ENCODE data around the gene P2RX3.

The P2RX3 gene

GRCh38 chr11:57316017-57316416 is 22.1 kb upstream of the P2RX3 start:
- H3K36me3 ChIP-seq (ENCODE audit: control insufficient read depth, insufficient read depth, low read length): no peaks in the 10 kb centered on the region; the same call in none of the 2 replicates
- TF ChIP-seq, protein P1, sequence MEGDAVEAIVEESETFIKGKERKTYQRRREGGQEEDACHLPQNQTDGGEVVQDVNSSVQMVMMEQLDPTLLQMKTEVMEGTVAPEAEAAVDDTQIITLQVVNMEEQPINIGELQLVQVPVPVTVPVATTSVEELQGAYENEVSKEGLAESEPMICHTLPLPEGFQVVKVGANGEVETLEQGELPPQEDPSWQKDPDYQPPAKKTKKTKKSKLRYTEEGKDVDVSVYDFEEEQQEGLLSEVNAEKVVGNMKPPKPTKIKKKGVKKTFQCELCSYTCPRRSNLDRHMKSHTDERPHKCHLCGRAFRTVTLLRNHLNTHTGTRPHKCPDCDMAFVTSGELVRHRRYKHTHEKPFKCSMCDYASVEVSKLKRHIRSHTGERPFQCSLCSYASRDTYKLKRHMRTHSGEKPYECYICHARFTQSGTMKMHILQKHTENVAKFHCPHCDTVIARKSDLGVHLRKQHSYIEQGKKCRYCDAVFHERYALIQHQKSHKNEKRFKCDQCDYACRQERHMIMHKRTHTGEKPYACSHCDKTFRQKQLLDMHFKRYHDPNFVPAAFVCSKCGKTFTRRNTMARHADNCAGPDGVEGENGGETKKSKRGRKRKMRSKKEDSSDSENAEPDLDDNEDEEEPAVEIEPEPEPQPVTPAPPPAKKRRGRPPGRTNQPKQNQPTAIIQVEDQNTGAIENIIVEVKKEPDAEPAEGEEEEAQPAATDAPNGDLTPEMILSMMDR (IDR thresholded peaks at IDR 0.05; ENCODE audit: insufficient read depth, low read length, poor library complexity, severe bottlenecking): no peak
- H3K27me3 ChIP-seq (replicated peaks; ENCODE audit: control insufficient read depth, insufficient read depth, low read length): no peaks in the 10 kb centered on the region
- H3K4me3 ChIP-seq (replicated peaks; ENCODE audit: low read depth, low read length): no peak overlapping the region
- DNase-seq (ENCODE audit: extremely low read depth, insufficient read length): no peak

DNA sequence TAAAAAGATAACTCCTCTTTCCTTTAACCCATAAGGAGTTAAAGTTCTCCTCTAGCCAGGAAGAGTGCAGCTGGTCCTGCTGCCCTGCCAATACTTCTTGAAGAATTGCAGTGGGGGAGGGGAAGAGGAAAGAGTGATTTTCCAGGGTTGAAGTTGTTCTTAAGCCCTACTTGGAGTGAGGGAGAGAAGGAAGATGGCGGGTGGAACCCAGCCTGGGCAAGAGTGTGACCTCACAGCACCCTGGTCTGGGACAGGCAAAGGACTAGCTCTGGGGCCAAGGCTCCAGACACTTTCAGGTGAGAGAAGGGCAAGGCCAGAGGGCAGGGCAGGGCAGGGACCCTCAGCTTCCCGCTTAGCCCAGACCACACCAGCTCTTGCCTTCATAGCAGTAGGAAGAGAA is 20.0 kb upstream of the P2RX3 start:
- no peak for DNase-seq (ENCODE audit: extremely low read depth, insufficient read length)
- H3K27me3 ChIP-seq (replicated peaks; ENCODE audit: control insufficient read depth, insufficient read depth, low read length): no peaks in the 10 kb centered on the region
- H3K4me3 ChIP-seq (replicated peaks; ENCODE audit: low read depth, low read length): no peak overlapping the region
- TF ChIP-seq, protein P1 (IDR thresholded peaks at IDR 0.05; ENCODE audit: insufficient read depth, low read length, poor library complexity, severe bottlenecking): no peak
- H3K36me3 ChIP-seq (ENCODE audit: control insufficient read depth, insufficient read depth, low read length): no peaks in the 10 kb centered on the region; the same call in none of the 2 replicates

- Histone ChIP-seq H3K27me3 (replicated peaks; ENCODE audit: control insufficient read depth, insufficient read depth, low read length) (no peaks in the 10 kb centered on the region), H3K4me3 (replicated peaks; ENCODE audit: low read depth, low read length) (no peak overlapping the region), H3K36me3 (ENCODE audit: control insufficient read depth, insufficient read depth, low read length) (no peaks in the 10 kb centered on the region; the same call in none of the 2 replicates)
- DNase-seq (ENCODE audit: extremely low read depth, insufficient read length): no peak
- TF ChIP-seq, protein P1 (IDR thresholded peaks at IDR 0.05; ENCODE audit: insufficient read depth, low read length, poor library complexity, severe bottlenecking): no peak
Observed at GRCh38 chr11:57320067-57320718, 18.0 kb upstream of the P2RX3 start.

DNA sequence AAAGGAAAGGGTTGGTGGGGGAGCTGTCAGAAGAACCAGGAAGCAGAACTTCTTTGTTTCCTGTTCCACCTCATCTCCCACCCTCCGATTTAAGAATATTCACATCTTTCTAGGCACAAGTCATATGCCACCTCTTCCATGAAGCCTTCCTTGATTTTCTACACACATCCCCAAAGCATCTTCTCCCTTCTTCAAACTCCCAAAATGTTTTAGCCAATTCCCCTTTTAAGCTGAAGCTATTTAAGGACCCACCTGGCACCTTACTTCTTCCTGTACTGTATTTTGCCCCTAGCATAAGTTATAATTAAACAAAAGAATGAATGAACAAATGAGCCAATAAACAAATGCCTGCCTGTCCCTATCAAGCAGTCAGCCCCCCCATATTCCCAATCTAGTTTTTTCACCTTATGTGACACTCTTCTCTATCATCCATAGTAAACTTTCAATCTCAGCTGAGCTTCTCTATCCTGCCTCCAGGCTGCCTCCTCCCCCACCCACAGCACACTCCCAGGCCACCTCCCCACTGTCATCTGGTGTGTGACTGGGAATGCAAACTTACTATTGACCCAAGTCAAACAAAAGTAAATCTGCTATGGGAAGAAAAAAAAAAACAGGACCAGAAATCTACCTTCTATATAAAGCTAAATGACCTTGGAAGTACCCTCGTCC is 17.3 kb upstream of the P2RX3 start:
- H3K4me3 ChIP-seq (replicated peaks; ENCODE audit: low read depth, low read length): no peak overlapping the region
- TF ChIP-seq, protein P1 (IDR thresholded peaks at IDR 0.05; ENCODE audit: insufficient read depth, low read length, poor library complexity, severe bottlenecking): no peak

GRCh38 chr11:57321388-57322255 is 16.5 kb upstream of the P2RX3 start:
- no peak for DNase-seq (ENCODE audit: extremely low read depth, insufficient read length)
- no peak overlapping the region for H3K4me3 ChIP-seq (replicated peaks; ENCODE audit: low read depth, low read length)
- no peaks in the 10 kb centered on the region for H3K27me3 ChIP-seq (replicated peaks; ENCODE audit: control insufficient read depth, insufficient read depth, low read length)
- TF ChIP-seq, protein P1 (IDR thresholded peaks at IDR 0.05; ENCODE audit: insufficient read depth, low read length, poor library complexity, severe bottlenecking): no peak
- peaks cover 5% of the 10 kb centered on the region for H3K36me3 ChIP-seq (ENCODE audit: control insufficient read depth, insufficient read depth, low read length)

More for the DNA sequence above, 17.3 kb upstream of the P2RX3 start:
- no peaks in the 10 kb centered on the region for H3K27me3 ChIP-seq (replicated peaks; ENCODE audit: control insufficient read depth, insufficient read depth, low read length)
- H3K36me3 ChIP-seq (ENCODE audit: control insufficient read depth, insufficient read depth, low read length): no peaks in the 10 kb centered on the region; the same call in none of the 2 replicates
- no peak for DNase-seq (ENCODE audit: extremely low read depth, insufficient read length)

All from GM06990 (cell line).